PC-3 (cell line): Measurements from ENCODE around the gene ZC3HAV1.

Source experiments
- CTCF ChIP-seq: fragments of 300-600 bp; sonication (generic); conservative IDR thresholded peaks from 2 replicates; pipeline ENCODE4 v1.5.1; 2017; ENCODE audit warnings: antibody characterized with exemption, low read depth, mild to moderate bottlenecking, low read length
- EZH2 ChIP-seq: fragments of 300-600 bp; sonication (generic); IDR thresholded peaks from one replicate; pipeline ENCODE4 v1.6.1; 2017; ENCODE audit warnings: antibody characterized with exemption, mild to moderate bottlenecking, low read length; ENCODE audit not compliant: unreplicated experiment
- EZH2phosphoT487 ChIP-seq: fragments of 300-600 bp; sonication (generic); IDR thresholded peaks from 2 replicates; pipeline ENCODE4 v1.6.1; 2018; ENCODE audit warnings: mild to moderate bottlenecking, antibody characterized with exemption, low read length, borderline replicate concordance

GRCh38 chr7:139032473-139032872 lies 77.0 kb downstream of the ZC3HAV1 start:
- TF ChIP-seq CTCF (no peak), EZH2 (no peak), EZH2phosphoT487 (no peak)
